Metanephros (tissue), 2 donors: ENCODE measurements around the gene SLC47A2. TPM values are rescaled to one million over a fixed set of nuclear protein-coding genes. Genes with fewer than 3 reads are reported as not detected.

ENCODE experiments used
- small RNA-seq: library from RNA; depleted of rRNA; stranded (forward); fragments of <200 nt; gene quantifications from one replicate; pipeline ENCODE3, GENCODE V24; 2014; ENCODE audit warnings: low replicate concordance
- total RNA-seq: library from RNA; depleted of rRNA; stranded (reverse); fragments of >200 nt; gene quantifications from one replicate; pipeline ENCODE4 v1.2.3, GENCODE V29; 2014

SLC47A2 gene, protein sequence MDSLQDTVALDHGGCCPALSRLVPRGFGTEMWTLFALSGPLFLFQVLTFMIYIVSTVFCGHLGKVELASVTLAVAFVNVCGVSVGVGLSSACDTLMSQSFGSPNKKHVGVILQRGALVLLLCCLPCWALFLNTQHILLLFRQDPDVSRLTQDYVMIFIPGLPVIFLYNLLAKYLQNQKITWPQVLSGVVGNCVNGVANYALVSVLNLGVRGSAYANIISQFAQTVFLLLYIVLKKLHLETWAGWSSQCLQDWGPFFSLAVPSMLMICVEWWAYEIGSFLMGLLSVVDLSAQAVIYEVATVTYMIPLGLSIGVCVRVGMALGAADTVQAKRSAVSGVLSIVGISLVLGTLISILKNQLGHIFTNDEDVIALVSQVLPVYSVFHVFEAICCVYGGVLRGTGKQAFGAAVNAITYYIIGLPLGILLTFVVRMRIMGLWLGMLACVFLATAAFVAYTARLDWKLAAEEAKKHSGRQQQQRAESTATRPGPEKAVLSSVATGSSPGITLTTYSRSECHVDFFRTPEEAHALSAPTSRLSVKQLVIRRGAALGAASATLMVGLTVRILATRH
- 6.2 TPM for total RNA-seq

DNA sequence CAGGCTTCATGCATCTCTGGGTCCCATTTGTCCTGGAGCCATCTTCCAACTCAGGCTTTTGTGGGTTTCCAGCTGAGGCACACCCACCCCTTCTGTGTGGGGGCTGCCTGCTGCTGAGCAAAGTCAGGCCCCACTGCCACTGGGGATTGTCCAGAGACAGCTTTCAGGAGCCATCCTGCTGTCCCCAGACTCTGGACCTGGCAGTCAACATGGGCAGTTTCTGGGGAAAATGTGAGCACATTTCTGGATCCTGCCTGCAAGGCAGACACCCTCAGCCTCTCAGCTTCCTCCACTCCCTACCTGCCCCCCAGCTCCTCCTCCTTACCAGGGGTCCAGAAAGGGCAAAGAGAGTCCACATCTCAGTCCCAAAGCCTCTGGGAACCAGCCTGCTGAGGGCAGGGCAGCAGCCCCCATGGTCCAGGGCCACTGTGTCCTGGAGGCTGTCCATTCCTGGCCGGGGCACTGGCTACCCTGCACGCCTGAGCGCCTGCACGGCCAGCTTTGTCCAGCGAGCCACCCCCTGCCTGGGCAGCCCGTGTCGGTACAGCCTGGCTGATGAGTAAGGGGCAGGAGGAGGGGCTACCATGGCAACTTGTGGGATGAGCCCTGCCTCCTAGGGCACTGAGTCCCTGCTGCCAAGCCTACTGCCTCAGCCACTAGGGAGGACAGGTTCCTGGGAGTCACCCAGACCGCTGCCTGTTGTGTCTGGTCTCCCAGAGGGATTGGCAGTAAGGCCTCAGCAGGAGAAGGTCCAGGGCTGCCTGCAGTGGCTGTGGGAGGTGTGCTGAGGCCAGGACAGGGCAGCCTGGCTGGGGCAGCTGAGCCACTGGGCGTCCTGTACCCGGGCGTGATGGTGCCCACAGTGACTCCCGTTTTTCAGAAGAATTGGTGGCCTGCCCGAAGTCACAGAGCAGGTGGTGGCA is at the start of gene SLC47A2:
Gene SLC47A2 (minus strand): TSS at position 477 of the 923 bp plus-strand sequence. CDS start 29 bp downstream, at position 448.

DNA sequence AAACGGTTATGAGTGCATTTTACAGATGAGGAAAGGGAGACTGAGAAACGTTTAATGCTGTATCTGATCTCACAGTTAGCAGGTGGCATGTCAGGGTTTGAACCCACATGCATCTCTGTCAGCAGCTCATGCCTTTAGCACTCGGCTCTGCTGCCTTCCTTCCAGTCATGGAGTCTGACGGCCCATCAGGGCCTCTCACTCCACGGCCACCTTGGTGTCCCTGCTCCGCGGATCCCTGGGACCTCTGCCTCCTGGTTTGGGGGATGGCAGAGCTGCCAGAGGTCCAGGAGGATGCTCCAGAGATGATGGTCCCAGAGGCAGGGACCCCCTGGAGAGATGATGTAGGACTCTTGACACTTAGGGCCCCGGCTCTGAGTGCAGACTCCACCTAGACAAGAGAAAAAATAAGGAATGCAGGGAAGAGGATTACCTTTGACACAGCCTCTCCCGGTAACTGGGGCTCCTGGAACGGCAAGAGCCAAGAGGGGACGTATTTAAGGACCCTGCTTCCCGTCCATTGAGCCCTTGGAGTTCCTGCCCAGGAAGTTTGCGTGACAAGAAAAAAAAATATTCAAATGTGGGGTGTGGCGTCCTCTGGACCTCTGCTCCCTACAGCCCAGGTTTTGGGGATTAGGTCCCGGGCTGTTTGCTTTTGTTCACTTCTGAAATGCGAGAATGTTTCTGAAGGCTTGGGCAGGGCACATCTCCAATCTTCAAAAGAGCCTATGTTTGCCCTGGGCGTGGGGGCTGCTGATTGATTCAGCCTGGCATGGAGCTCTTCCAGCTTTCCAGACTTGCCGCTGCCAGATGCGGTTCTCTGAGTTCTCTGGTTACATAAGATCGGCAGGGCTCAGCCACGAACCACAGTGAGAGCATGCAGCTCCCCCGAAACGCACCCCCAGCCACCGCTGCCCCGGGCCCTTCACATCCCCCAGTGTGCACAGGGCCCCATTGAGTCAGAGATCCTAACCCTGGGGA is 31.7 kb upstream of the SLC47A2 start, which contains the start of gene ALDH3A1:
Gene ALDH3A1 (minus strand): TSS at position 470 of the 978 bp plus-strand sequence. CDS start 3,169 bp downstream, outside the sequence.

DNA sequence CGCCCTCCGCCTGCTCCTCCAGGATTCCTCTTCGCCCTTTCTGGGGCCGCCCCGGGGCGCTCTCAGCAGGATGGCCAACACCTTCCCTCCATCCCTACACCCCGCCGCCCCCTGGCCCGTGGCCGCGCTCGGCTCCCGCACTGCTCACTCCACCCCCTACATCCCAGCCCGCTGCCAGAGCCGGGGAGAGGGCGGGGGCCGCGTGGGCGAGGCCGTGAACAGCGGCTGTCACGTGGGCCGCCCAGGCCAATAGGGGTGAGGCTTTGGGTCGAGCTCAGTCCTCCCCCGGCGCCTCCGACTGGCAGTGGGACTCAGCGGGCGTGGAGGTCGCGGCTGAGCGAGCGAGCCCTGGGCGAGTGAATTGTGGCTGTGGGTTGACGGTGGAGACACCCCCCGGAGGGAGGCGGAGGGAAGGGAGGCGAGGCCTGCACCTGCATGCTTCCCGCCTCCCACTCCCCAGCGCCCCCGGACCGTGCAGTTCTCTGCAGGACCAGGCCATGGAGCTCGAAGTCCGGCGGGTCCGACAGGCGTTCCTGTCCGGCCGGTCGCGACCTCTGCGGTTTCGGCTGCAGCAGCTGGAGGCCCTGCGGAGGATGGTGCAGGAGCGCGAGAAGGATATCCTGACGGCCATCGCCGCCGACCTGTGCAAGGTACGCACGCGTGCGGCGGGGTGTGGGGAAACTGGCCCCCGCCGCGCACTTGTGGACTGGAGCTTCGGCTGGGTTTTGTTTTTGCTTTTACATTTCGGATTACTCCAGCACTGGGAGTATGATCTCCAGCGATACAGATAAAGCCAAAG is 67.7 kb downstream of the SLC47A2 start, which contains the start of gene ALDH3A2:
Gene ALDH3A2 (plus strand): TSS at position 277 of the 799 bp plus-strand sequence. CDS start 221 bp downstream, at position 498.

Small RNAs within 50 kb of the gene (small RNA-seq; reads per million reads assigned to genes)
- gene RF00322: not detected

Other genes starting within 250 kb of the SLC47A2 start
- 20.4 TPM for gene SLC47A1, start 182.7 kb downstream of the SLC47A2 start, total RNA-seq
- gene ALDH3A2, start 67.8 kb downstream of the SLC47A2 start, total RNA-seq: 83.9 TPM
- gene ALDH3A1, start 31.7 kb upstream of the SLC47A2 start, total RNA-seq: 3.6 TPM
- gene ULK2, start 151.4 kb upstream of the SLC47A2 start, total RNA-seq: 26.6 TPM